Tibial nerve (tissue), 4 donors: ENCODE data around the gene IL26. TPM values are rescaled to one million over a fixed set of nuclear protein-coding genes. Genes with fewer than 3 reads are reported as not detected.

Experiments
- DNase-seq, 2 donors: peaks; one replicate each; pipeline ENCODE4 v3.0.0-alpha.2; 2019; ENCODE audit warnings: low spot score in 2 of 2
- H3K27ac ChIP-seq, 4 donors: fragments of 200-600 bp; sonication (generic) in 3 of 4; one replicate each; pipeline ENCODE4 v1.5.1; 2017 to 2019; ENCODE audit warnings: mild to moderate bottlenecking in 1 of 4
- H3K27me3 ChIP-seq, 2 donors: fragments of 200-600 bp; sonication (generic) in 1 of 2; one replicate each; pipeline versions ENCODE4 v1.5.1 to v1.6.0; 2017 to 2019
- H3K36me3 ChIP-seq, 3 donors: fragments of 200-600 bp; sonication (generic); one replicate each; pipeline ENCODE4 v1.5.1; 2018 to 2019
- H3K4me1 ChIP-seq, 4 donors: fragments of 200-600 bp; sonication (generic) in 3 of 4; one replicate each; pipeline ENCODE4 v1.5.1; 2017 to 2019
- H3K4me3 ChIP-seq, 4 donors: fragments of 200-600 bp; sonication (generic) in 3 of 4; one replicate each; pipeline ENCODE4 v1.5.1; 2017 to 2019; ENCODE audit warnings: mild to moderate bottlenecking in 1 of 4, moderate library complexity in 1 of 4
- H3K9me3 ChIP-seq, 4 donors: fragments of 200-600 bp; sonication (generic) in 3 of 4; one replicate each; pipeline ENCODE4 v1.5.1; 2017 to 2019
- EP300 ChIP-seq, 2 donors: sonication (generic); formaldehyde crosslinking; IDR thresholded peaks; one replicate each; pipeline ENCODE4 v1.6.1; 2017; ENCODE audit warnings: antibody characterized with exemption in 2 of 2, mild to moderate bottlenecking in 1 of 2
- POLR2A ChIP-seq, 2 donors: fragments of 450-650 bp; IDR thresholded peaks; one replicate each; pipeline ENCODE4 v1.6.1; 2017; ENCODE audit warnings: antibody characterized with exemption in 2 of 2, mild to moderate bottlenecking in 2 of 2, moderate library complexity in 2 of 2
- WGBS, 2 donors: methylation state at CpG; one replicate each; pipeline ENCODE4 v1.1.5; 2018; 5-methylcytosine and 5-hydroxymethylcytosine counted together
- total RNA-seq, 4 donors: library from RNA; depleted of rRNA; stranded (reverse); fragments of >200 nt; gene quantifications; one replicate each; pipeline ENCODE4 v1.1.0, GENCODE V29; 2016
- TF ChIP-seq, protein P1 (sequence below), 5 experiments: fragments of 200-600 bp in 3 of 5; fragments of 450-650 bp in 2 of 5; sonication (generic) in 3 of 5; IDR thresholded peaks; one replicate each; pipeline ENCODE4 v1.5.1; 2016 to 2019; ENCODE audit warnings: antibody characterized with exemption in 5 of 5, mild to moderate bottlenecking in 3 of 5, moderate library complexity in 2 of 5

Gene IL26
- total RNA-seq, 4 donors from 2014 or later: not detected

DNA sequence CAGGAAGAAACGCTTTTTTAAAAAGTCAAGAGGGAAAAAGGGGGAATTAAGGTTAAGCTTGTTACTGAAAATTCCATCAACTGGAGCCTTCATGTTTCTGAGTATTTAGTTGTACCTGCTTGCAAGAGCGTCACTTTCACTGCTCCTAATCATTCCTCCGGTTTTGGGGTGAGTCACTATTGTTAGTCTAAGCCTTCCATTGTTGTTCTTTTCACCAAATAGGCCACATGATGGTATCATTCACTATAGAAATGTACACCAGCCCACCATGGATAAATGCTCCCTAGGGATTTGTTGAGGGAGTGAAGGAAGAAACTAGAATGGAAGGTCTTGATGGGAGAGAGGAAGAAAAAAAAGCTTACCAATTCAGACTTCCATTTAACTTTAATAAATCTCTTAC is 24.8 kb upstream of the IL26 start:
- no peaks in the 10 kb centered on the region for H3K27me3 ChIP-seq
- peaks cover 0 to 4% (median 0%) of the 10 kb centered on the region in 4 donors for H3K9me3 ChIP-seq
- no peak for TF ChIP-seq POLR2A (IDR thresholded peaks at IDR 0.05)
- TF ChIP-seq EP300 (IDR thresholded peaks at IDR 0.05): no peak
- TF ChIP-seq, protein P1, sequence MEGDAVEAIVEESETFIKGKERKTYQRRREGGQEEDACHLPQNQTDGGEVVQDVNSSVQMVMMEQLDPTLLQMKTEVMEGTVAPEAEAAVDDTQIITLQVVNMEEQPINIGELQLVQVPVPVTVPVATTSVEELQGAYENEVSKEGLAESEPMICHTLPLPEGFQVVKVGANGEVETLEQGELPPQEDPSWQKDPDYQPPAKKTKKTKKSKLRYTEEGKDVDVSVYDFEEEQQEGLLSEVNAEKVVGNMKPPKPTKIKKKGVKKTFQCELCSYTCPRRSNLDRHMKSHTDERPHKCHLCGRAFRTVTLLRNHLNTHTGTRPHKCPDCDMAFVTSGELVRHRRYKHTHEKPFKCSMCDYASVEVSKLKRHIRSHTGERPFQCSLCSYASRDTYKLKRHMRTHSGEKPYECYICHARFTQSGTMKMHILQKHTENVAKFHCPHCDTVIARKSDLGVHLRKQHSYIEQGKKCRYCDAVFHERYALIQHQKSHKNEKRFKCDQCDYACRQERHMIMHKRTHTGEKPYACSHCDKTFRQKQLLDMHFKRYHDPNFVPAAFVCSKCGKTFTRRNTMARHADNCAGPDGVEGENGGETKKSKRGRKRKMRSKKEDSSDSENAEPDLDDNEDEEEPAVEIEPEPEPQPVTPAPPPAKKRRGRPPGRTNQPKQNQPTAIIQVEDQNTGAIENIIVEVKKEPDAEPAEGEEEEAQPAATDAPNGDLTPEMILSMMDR (IDR thresholded peaks at IDR 0.05): no peak
- H3K4me3 ChIP-seq: no peak overlapping the region
- no peaks in the 10 kb centered on the region for H3K36me3 ChIP-seq
- peaks cover 0 to 6% (median 0%) of the 10 kb centered on the region in 4 donors for H3K4me1 ChIP-seq
- 61 to 70% methylated on average over 3 of the region's 3 CpGs for WGBS, 2 donors
- no peak overlapping the region for H3K27ac ChIP-seq
- no peak for DNase-seq

DNA sequence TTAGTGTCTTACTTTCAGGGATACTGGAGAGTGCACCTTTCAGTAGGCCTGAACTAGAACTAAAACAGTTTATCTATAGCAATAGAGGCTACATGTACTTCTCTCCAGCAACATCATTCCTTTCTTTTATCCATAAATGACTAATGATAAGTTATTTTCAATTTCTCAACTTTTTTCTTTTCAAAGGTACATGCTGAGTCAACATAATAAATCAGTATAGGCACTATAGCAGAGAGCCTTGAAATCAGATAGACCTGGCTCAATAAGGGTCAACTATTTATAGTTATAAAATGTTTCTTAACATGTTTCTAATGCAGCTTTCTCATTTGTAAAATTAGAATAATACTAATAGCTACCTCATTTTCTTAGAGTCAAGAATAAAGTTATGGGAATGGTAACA is 22.2 kb upstream of the IL26 start:
- DNase-seq: no peak
- TF ChIP-seq, protein P1 (IDR thresholded peaks at IDR 0.05): no peak
- TF ChIP-seq POLR2A (IDR thresholded peaks at IDR 0.05) (no peak), EP300 (IDR thresholded peaks at IDR 0.05) (no peak)
- H3K36me3 ChIP-seq: no peaks in the 10 kb centered on the region
- no peak overlapping the region for H3K4me3 ChIP-seq
- H3K27ac ChIP-seq: no peak overlapping the region
- H3K9me3 ChIP-seq: peaks cover 0 to 4% (median 0%) of the 10 kb centered on the region in 4 donors
- H3K27me3 ChIP-seq: no peaks in the 10 kb centered on the region
- peaks cover 0 to 11% (median 0%) of the 10 kb centered on the region in 4 donors for H3K4me1 ChIP-seq

DNA sequence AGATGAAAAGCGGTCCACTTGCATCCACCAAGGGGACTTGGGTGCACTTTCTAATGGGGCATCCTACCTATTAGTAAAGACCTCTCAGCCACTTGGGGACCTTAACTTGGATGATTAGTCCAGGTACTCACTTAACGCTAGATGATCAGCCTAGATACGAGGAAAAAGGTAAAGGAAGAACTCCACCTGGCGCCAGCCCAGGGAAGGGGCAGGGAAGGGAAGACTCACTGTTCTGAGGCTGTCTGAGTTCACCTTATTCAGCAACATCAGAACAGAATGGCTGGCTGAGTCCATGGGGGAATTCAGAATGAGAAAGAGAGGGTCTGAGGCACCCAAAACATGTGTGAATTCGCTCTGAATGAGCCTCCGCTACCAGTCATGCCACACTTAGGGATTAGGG is 20.7 kb upstream of the IL26 start:
- no peak overlapping the region for H3K27ac ChIP-seq

DNA sequence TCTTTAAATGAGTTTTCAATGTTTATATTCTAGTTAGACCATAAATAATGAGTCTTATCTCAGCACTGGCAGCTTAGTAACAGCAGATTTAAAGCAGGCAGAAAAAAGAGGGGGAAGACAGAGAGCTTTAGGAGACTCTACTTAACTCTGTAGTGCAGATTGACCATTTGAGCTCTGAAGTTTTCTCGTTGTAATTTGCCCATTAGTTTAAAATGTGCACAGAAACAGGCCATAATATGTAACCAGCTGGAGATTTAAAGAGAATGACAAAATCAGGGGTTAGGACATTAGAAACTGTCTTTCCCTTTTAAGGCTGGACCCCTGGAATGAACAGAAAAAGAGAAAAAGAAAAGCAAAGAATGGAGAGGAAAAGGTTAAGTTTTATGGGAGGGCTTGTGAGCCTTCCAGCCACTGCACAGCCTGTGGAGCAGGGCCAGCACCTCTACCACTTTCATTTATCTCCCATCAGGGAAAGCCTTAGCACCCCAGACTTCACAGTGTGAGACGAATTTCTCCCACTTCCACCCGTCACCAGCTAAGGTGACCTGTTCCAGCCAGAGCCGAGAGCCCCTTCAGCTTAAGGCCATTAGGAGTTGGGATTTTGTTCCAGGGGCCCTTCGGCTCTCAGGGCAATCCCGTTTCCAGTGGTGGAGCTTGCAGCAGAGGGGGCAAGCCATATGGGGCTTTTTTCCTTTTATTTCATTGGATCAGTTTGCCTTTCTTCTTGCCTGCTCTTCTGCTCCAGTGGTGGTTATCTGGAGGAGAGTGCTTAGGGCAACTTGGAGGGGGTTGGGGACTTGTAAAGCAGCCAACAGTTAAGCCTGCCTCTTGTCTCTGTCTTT is 19.8 kb upstream of the IL26 start:
- no peak for DNase-seq
- peaks cover 0 to 22% (median 2%) of the 10 kb centered on the region in 4 donors for H3K4me1 ChIP-seq
- peak overlapping the region in 2 of 4 donors; percentile 11 to 29 for H3K4me3 ChIP-seq
- H3K27ac ChIP-seq: no peak overlapping the region
- no peaks in the 10 kb centered on the region for H3K27me3 ChIP-seq
- peaks cover 0 to 4% (median 0%) of the 10 kb centered on the region in 4 donors for H3K9me3 ChIP-seq
- H3K36me3 ChIP-seq: no peaks in the 10 kb centered on the region
- WGBS, 2 donors: 12 to 14% methylated on average over 6 of the region's 6 CpGs
- TF ChIP-seq, protein P1 (IDR thresholded peaks at IDR 0.05): no peak
- TF ChIP-seq POLR2A (IDR thresholded peaks at IDR 0.05) (no peak), EP300 (IDR thresholded peaks at IDR 0.05) (no peak)

More for the DNA sequence above, 20.7 kb upstream of the IL26 start:
- WGBS, 2 donors: 86 to 87% methylated on average over 6 of the region's 6 CpGs
- Histone ChIP-seq H3K27me3 (no peaks in the 10 kb centered on the region), H3K4me3 (no peak overlapping the region), H3K4me1 (peaks cover 0 to 16% (median 2%) of the 10 kb centered on the region in 4 donors), H3K9me3 (peaks cover 0 to 4% (median 0%) of the 10 kb centered on the region in 4 donors), H3K36me3 (no peaks in the 10 kb centered on the region)
- DNase-seq: no peak
- TF ChIP-seq POLR2A (IDR thresholded peaks at IDR 0.05): no peak
- TF ChIP-seq, protein P1 (IDR thresholded peaks at IDR 0.05): no peak

DNA sequence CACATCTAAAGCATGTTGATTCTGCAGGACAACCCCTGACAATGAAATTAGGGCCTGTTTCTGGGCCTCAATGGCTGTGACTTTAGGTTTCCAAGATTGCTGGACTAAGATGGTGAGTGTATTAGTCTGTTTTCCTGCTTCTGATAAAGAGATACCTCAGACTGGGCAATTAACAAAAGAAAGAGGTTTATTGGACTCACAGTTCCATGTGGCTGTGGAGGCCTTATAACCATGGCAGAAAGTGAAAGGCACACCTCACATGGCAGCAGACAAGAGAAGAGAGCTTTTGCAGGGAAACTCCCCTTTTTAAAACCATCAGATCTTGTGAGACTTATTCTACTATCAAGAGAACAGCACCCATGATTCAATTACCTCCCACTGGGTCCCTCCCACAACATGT is 17.2 kb upstream of the IL26 start:
- Histone ChIP-seq H3K27ac (no peak overlapping the region), H3K36me3 (no peaks in the 10 kb centered on the region), H3K4me3 (no peak overlapping the region), H3K27me3 (no peaks in the 10 kb centered on the region), H3K4me1 (peaks cover 0 to 24% (median 2%) of the 10 kb centered on the region in 4 donors), H3K9me3 (peaks cover 0 to 4% (median 0%) of the 10 kb centered on the region in 4 donors)
- TF ChIP-seq POLR2A (IDR thresholded peaks at IDR 0.05) (no peak), EP300 (IDR thresholded peaks at IDR 0.05) (no peak)
- TF ChIP-seq, protein P1 (IDR thresholded peaks at IDR 0.05): no peak
- no peak for DNase-seq
